ENCODE measurements around the gene MYO18B.

Gene MYO18B

DNA sequence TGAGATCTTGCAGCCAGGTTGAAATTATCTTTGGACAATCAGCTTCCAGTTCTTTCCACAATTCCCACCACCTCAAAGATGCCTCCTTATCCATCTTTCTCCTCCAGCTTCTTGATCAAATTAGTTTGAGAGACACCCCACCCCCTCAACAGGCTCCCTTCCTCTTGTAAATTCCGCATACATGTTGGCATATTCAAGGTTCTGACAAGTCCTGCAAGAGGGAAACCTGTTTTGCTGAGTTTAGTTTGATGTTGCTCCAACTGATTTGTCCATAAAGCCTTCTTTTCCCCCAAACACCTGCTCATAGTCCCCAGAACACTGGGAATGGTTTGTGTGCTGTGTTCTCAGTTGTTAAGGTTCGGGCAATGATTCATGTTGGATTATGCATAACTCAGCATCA lies 73.6 kb downstream of the MYO18B start:
- Histone ChIP-seq H3K27me3 (ENCODE audit: insufficient read depth, poor library complexity, severe bottlenecking) (no peaks in the 10 kb centered on the region), H3K4me3 (replicated peaks; ENCODE audit: insufficient read depth, low read length) (no peak overlapping the region), H3K27ac (replicated peaks) (no peak overlapping the region)
- TF ChIP-seq CTCF (IDR thresholded peaks at IDR 0.05; ENCODE audit: insufficient read depth, low read length) (no peak), GABPA (IDR thresholded peaks at IDR 0.05; ENCODE audit: low read depth) (no peak), SPI1 (IDR thresholded peaks at IDR 0.05; ENCODE audit: borderline replicate concordance, low read depth) (no peak), POLR2AphosphoS5 (IDR thresholded peaks at IDR 0.05; ENCODE audit: low read depth) (no peak)
- TF ChIP-seq, protein P1, sequence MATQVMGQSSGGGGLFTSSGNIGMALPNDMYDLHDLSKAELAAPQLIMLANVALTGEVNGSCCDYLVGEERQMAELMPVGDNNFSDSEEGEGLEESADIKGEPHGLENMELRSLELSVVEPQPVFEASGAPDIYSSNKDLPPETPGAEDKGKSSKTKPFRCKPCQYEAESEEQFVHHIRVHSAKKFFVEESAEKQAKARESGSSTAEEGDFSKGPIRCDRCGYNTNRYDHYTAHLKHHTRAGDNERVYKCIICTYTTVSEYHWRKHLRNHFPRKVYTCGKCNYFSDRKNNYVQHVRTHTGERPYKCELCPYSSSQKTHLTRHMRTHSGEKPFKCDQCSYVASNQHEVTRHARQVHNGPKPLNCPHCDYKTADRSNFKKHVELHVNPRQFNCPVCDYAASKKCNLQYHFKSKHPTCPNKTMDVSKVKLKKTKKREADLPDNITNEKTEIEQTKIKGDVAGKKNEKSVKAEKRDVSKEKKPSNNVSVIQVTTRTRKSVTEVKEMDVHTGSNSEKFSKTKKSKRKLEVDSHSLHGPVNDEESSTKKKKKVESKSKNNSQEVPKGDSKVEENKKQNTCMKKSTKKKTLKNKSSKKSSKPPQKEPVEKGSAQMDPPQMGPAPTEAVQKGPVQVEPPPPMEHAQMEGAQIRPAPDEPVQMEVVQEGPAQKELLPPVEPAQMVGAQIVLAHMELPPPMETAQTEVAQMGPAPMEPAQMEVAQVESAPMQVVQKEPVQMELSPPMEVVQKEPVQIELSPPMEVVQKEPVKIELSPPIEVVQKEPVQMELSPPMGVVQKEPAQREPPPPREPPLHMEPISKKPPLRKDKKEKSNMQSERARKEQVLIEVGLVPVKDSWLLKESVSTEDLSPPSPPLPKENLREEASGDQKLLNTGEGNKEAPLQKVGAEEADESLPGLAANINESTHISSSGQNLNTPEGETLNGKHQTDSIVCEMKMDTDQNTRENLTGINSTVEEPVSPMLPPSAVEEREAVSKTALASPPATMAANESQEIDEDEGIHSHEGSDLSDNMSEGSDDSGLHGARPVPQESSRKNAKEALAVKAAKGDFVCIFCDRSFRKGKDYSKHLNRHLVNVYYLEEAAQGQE (IDR thresholded peaks at IDR 0.05; ENCODE audit: insufficient replicate concordance, low read depth), result no peak
- DNase-seq (ENCODE audit: low read depth in 1 of 2, low spot score in 1 of 2), result no peak

- Histone ChIP-seq H3K4me3 (replicated peaks; ENCODE audit: insufficient read depth, low read length) (no peak overlapping the region), H3K27me3 (ENCODE audit: insufficient read depth, poor library complexity, severe bottlenecking) (no peaks in the 10 kb centered on the region), H3K27ac (replicated peaks) (no peak overlapping the region)
- TF ChIP-seq CTCF (IDR thresholded peaks at IDR 0.05; ENCODE audit: insufficient read depth, low read length), result no peak
- no peak for TF ChIP-seq POLR2AphosphoS5 (IDR thresholded peaks at IDR 0.05; ENCODE audit: low read depth)
- no peak for TF ChIP-seq GABPA (IDR thresholded peaks at IDR 0.05; ENCODE audit: low read depth)
- TF ChIP-seq SPI1 (IDR thresholded peaks at IDR 0.05; ENCODE audit: borderline replicate concordance, low read depth), result no peak
- TF ChIP-seq, protein P1 (IDR thresholded peaks at IDR 0.05; ENCODE audit: insufficient replicate concordance, low read depth), result no peak
- DNase-seq (ENCODE audit: low read depth in 1 of 2, low spot score in 1 of 2), result no peak
Observed at GRCh38 chr22:25816522-25817059, 74.6 kb downstream of the MYO18B start.

GRCh38 chr22:25817092-25817943 lies 75.3 kb downstream of the MYO18B start:
- no peak for DNase-seq (ENCODE audit: low read depth in 1 of 2, low spot score in 1 of 2)
- H3K27me3 ChIP-seq (ENCODE audit: insufficient read depth, poor library complexity, severe bottlenecking), result no peaks in the 10 kb centered on the region
- no peak overlapping the region for H3K27ac ChIP-seq (replicated peaks)
- no peak for TF ChIP-seq SPI1 (IDR thresholded peaks at IDR 0.05; ENCODE audit: borderline replicate concordance, low read depth)
- no peak for TF ChIP-seq GABPA (IDR thresholded peaks at IDR 0.05; ENCODE audit: low read depth)
- no peak overlapping the region for H3K4me3 ChIP-seq (replicated peaks; ENCODE audit: insufficient read depth, low read length)

DNA sequence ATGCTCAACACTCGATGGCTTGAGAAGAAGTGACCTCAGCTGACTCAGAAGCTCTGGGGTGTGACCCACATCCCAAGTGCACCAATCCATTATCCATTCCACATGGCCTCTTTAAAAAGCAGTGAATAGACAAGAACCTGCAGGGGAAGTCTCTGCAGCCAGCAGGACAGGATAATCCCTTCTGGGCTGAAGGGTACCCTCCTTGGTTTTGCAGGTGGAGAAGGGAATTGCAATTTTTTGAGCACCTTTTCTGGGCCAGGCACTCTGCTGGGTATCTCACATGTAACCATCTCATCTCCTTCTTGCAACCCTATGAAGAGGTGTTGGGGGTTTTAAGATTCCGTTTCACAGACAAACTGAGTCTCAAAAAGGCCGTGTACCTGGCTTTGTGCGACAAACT lies 76.6 kb downstream of the MYO18B start:
- no peak for DNase-seq (ENCODE audit: low read depth in 1 of 2, low spot score in 1 of 2)
- TF ChIP-seq POLR2AphosphoS5 (IDR thresholded peaks at IDR 0.05; ENCODE audit: low read depth), result no peak
- no peak for TF ChIP-seq SPI1 (IDR thresholded peaks at IDR 0.05; ENCODE audit: borderline replicate concordance, low read depth)
- TF ChIP-seq, protein P1 (IDR thresholded peaks at IDR 0.05; ENCODE audit: insufficient replicate concordance, low read depth), result no peak
- no peak for TF ChIP-seq GABPA (IDR thresholded peaks at IDR 0.05; ENCODE audit: low read depth)
- no peak for TF ChIP-seq CTCF (IDR thresholded peaks at IDR 0.05; ENCODE audit: insufficient read depth, low read length)
- Histone ChIP-seq H3K27me3 (ENCODE audit: insufficient read depth, poor library complexity, severe bottlenecking) (no peaks in the 10 kb centered on the region), H3K4me3 (replicated peaks; ENCODE audit: insufficient read depth, low read length) (no peak overlapping the region), H3K27ac (replicated peaks) (no peak overlapping the region)
